GM19468 (cell line): Measurements from ENCODE around the gene RIMS1.

Experiments used
- ATAC-seq: cut with Tn5 transposase; IDR thresholded peaks from one replicate; pipeline ENCODE4 v1.9.1; 2021; ENCODE audit warnings: mild to moderate bottlenecking, moderate library complexity, moderate number of reproducible peaks; ENCODE audit not compliant: unreplicated experiment; ENCODE audit errors: extremely low read depth

RIMS1 gene

GRCh38 chr6:71886184-71887005 lies at the start of gene RIMS1:
TSS of gene RIMS1 (plus strand) at chr6:71886550. CDS start at chr6:71887024, 474 bp downstream.
- ATAC-seq, result peak; percentile 75

- no peak for ATAC-seq
These were observed 35.1 kb upstream of the RIMS1 start for GRCh38 chr6:71851214-71851613.

GRCh38 chr6:71852948-71853347 lies 33.4 kb upstream of the RIMS1 start:
- no peak for ATAC-seq

GRCh38 chr6:71855406-71855805 lies 30.9 kb upstream of the RIMS1 start:
- ATAC-seq, result no peak

GRCh38 chr6:71879016-71879415 lies 7.3 kb upstream of the RIMS1 start:
- ATAC-seq, result no peak

GRCh38 chr6:71887006-71887743 lies 825 bp downstream of the RIMS1 start:
- ATAC-seq, result no peak

GRCh38 chr6:71887744-71888230 lies 1.4 kb downstream of the RIMS1 start:
- no peak for ATAC-seq

- no peak for ATAC-seq
These were observed 2.5 kb downstream of the RIMS1 start for GRCh38 chr6:71888756-71889340.

GRCh38 chr6:71889366-71889765 lies 3.0 kb downstream of the RIMS1 start:
- ATAC-seq, result no peak

- ATAC-seq, result no peak
These were observed 6.3 kb downstream of the RIMS1 start for GRCh38 chr6:71892641-71893040.

GRCh38 chr6:71900642-71901041 lies 14.3 kb downstream of the RIMS1 start:
- ATAC-seq, result no peak

GRCh38 chr6:71902261-71902660 lies 15.9 kb downstream of the RIMS1 start:
- no peak for ATAC-seq

- no peak for ATAC-seq
These were observed 20.5 kb downstream of the RIMS1 start for GRCh38 chr6:71906813-71907212.

GRCh38 chr6:71908162-71908765 lies 21.9 kb downstream of the RIMS1 start:
- ATAC-seq, result no peak

- ATAC-seq, result no peak
These were observed 27.3 kb downstream of the RIMS1 start for GRCh38 chr6:71913444-71914234.

GRCh38 chr6:71929047-71929446 lies 42.7 kb downstream of the RIMS1 start:
- ATAC-seq, result no peak

- no peak for ATAC-seq
These were observed 47.5 kb downstream of the RIMS1 start for GRCh38 chr6:71933881-71934280.

- ATAC-seq, result no peak
These were observed 79.1 kb downstream of the RIMS1 start for GRCh38 chr6:71965404-71965803.

GRCh38 chr6:71967436-71967835 lies 81.1 kb downstream of the RIMS1 start:
- no peak for ATAC-seq

- no peak for ATAC-seq
These were observed 91.5 kb downstream of the RIMS1 start for GRCh38 chr6:71977884-71978283.
